HEK293 (cell line): ENCODE data around the gene GTF2F2.

Experiments
- CTCF ChIA-PET: fragments of 350-600 bp; formaldehyde crosslinking; extraction: SDS; loops from one replicate; lab custom pipeline; 2021; ENCODE audit warnings: antibody characterized with exemption; lab: Yijun Ruan, JAX
- POLR2A ChIA-PET: fragments of 300-600 bp; formaldehyde crosslinking; extraction: SDS; loops from one replicate; lab custom pipeline; 2020; ENCODE audit warnings: antibody characterized with exemption, inconsistent platforms; lab: Yijun Ruan, JAX
- H3K27ac ChIP-seq: fragments of 200-500 bp; sonication (Bioruptor generic); 2 replicates; pipeline ENCODE4 v1.5.1; 2014; ENCODE audit warnings: low read depth, low read length, control low read depth, inconsistent platforms; ENCODE audit errors: extremely low read depth
- H3K36me3 ChIP-seq, 2 experiments: fragments of 200-500 bp in 1 of 2; sonication (Bioruptor generic) in 1 of 2; 1 replicate in 1 of 2; 2 replicates in 1 of 2; pipeline ENCODE4 v1.5.1; 2014 to 2017; ENCODE audit warnings: inconsistent platforms in 2 of 2, low read length in 2 of 2; ENCODE audit not compliant: control insufficient read depth in 2 of 2, insufficient read depth in 1 of 2
- H3K4me1 ChIP-seq: fragments of 200-500 bp; sonication (Bioruptor generic); 2 replicates; pipeline ENCODE4 v1.5.1; 2014; ENCODE audit warnings: mild to moderate bottlenecking, low read length, inconsistent platforms; ENCODE audit not compliant: control insufficient read depth, insufficient read depth
- H3K4me3 ChIP-seq: 2 replicates; pipeline ENCODE4 v1.5.1; 2011; ENCODE audit warnings: low read depth, mild to moderate bottlenecking, control low read depth, low read length, moderate library complexity
- H3K9me3 ChIP-seq: fragments of 200-500 bp; sonication (Bioruptor generic); 2 replicates; pipeline ENCODE4 v1.5.1; 2014; ENCODE audit warnings: low read depth, low read length, inconsistent platforms; ENCODE audit not compliant: control insufficient read depth, insufficient read depth
- ATF2 ChIP-seq: fragments of 450-650 bp; formaldehyde crosslinking; IDR thresholded peaks from 2 replicates; pipeline ENCODE4 v1.5.1; 2016; ENCODE audit warnings: missing biosample characterization, missing genetic modification characterization, low read depth
- HIC1 ChIP-seq: fragments of 450-650 bp; formaldehyde crosslinking; IDR thresholded peaks from 2 replicates; pipeline ENCODE4 v1.5.1; 2016; ENCODE audit warnings: missing biosample characterization, missing genetic modification characterization
- PRDM1 ChIP-seq: fragments of 450-650 bp; formaldehyde crosslinking; IDR thresholded peaks from 2 replicates; pipeline ENCODE4; 2016; ENCODE audit warnings: missing biosample characterization, missing genetic modification characterization
- SETDB1 ChIP-seq: IDR thresholded peaks from one replicate; pipeline ENCODE4 v1.6.1; 2017; ENCODE audit warnings: mild to moderate bottlenecking, low read length, moderate library complexity, mixed read lengths; ENCODE audit not compliant: insufficient read length
- SP7 ChIP-seq: fragments of 450-650 bp; formaldehyde crosslinking; IDR thresholded peaks from 2 replicates; pipeline ENCODE4 v1.5.1; 2016; ENCODE audit warnings: missing biosample characterization, missing genetic modification characterization
- ZBTB21 ChIP-seq: fragments of 450-650 bp; formaldehyde crosslinking; IDR thresholded peaks from 2 replicates; pipeline ENCODE4 v1.5.1; 2017; ENCODE audit warnings: missing biosample characterization, missing genetic modification characterization
- ZBTB26 ChIP-seq: fragments of 450-650 bp; formaldehyde crosslinking; optimal IDR thresholded peaks from 2 replicates; pipeline ENCODE3; 2016; ENCODE audit warnings: missing biosample characterization, mild to moderate bottlenecking, missing genetic modification characterization
- ZNF114 ChIP-seq: fragments of 450-650 bp; formaldehyde crosslinking; IDR thresholded peaks from 2 replicates; pipeline ENCODE4 v1.5.0; 2017; ENCODE audit warnings: missing biosample characterization, missing genetic modification characterization
- ZNF132 ChIP-seq: fragments of 450-650 bp; formaldehyde crosslinking; IDR thresholded peaks from 2 replicates; pipeline ENCODE4 v1.5.1; 2017; ENCODE audit warnings: missing biosample characterization, missing genetic modification characterization, borderline replicate concordance
- ZNF155 ChIP-seq: fragments of 450-650 bp; formaldehyde crosslinking; IDR thresholded peaks from 2 replicates; pipeline ENCODE4 v1.5.1; 2016; ENCODE audit warnings: missing biosample characterization, missing genetic modification characterization
- ZNF18 ChIP-seq: fragments of 450-650 bp; formaldehyde crosslinking; IDR thresholded peaks from 2 replicates; pipeline ENCODE4 v1.5.1; 2016; ENCODE audit warnings: missing biosample characterization, missing genetic modification characterization
- ZNF24 ChIP-seq: fragments of 450-650 bp; formaldehyde crosslinking; IDR thresholded peaks from 2 replicates; pipeline ENCODE4 v1.5.1; 2016; ENCODE audit warnings: missing biosample characterization, missing genetic modification characterization
- ZNF248 ChIP-seq: fragments of 450-650 bp; formaldehyde crosslinking; IDR thresholded peaks from 2 replicates; pipeline ENCODE4 v1.5.1; 2017; ENCODE audit warnings: missing biosample characterization, missing genetic modification characterization
- ZNF274 ChIP-seq, 2 experiments: fragments of 200-500 bp in 1 of 2; fragments of 450-650 bp in 1 of 2; sonication (Bioruptor generic) in 1 of 2; formaldehyde crosslinking in 1 of 2; IDR thresholded peaks; 2 replicates each; pipeline versions ENCODE4 v1.5.1 to v1.6.1; 2014 to 2016; ENCODE audit warnings: borderline replicate concordance in 1 of 2, inconsistent platforms in 1 of 2, low read length in 1 of 2, missing biosample characterization in 1 of 2, missing genetic modification characterization in 1 of 2
- ZNF280C ChIP-seq: fragments of 450-650 bp; formaldehyde crosslinking; IDR thresholded peaks from 2 replicates; pipeline ENCODE4 v1.5.1; 2016; ENCODE audit warnings: missing biosample characterization, missing genetic modification characterization
- ZNF366 ChIP-seq: fragments of 450-650 bp; formaldehyde crosslinking; conservative IDR thresholded peaks from 2 replicates; pipeline ENCODE4 v1.5.1; 2016; ENCODE audit warnings: missing biosample characterization, missing genetic modification characterization
- ZNF398 ChIP-seq: fragments of 450-650 bp; formaldehyde crosslinking; IDR thresholded peaks from 2 replicates; pipeline ENCODE4 v1.5.1; 2017; ENCODE audit warnings: missing biosample characterization, missing genetic modification characterization
- ZNF600 ChIP-seq: fragments of 450-650 bp; formaldehyde crosslinking; IDR thresholded peaks from 2 replicates; pipeline ENCODE4 v1.5.1; 2016; ENCODE audit warnings: missing biosample characterization, missing genetic modification characterization
- ZNF629 ChIP-seq: fragments of 450-650 bp; formaldehyde crosslinking; IDR thresholded peaks from 2 replicates; pipeline ENCODE4 v1.5.1; 2017; ENCODE audit warnings: missing biosample characterization, missing genetic modification characterization
- ZNF785 ChIP-seq: fragments of 450-650 bp; formaldehyde crosslinking; IDR thresholded peaks from 2 replicates; pipeline ENCODE4 v1.5.1; 2016; ENCODE audit warnings: missing biosample characterization, missing genetic modification characterization
- ZSCAN30 ChIP-seq: fragments of 450-650 bp; IDR thresholded peaks from 2 replicates; pipeline ENCODE4 v1.5.1; 2018; ENCODE audit warnings: missing biosample characterization, mild to moderate bottlenecking, missing genetic modification characterization, moderate library complexity

GTF2F2 gene

GRCh38 chr13:45195421-45195820 lies 75.1 kb downstream of the GTF2F2 start:
- CTCF ChIA-PET: interaction anchor here (1.2 kb wide), 1 partner anchor 86 kb away, joined by 5 read pairs; no protein-coding TSS in a partner anchor
- H3K9me3 ChIP-seq: no peaks in the 10 kb centered on the region
- POLR2A ChIA-PET: no interaction called here
- no peak overlapping the region for H3K4me3 ChIP-seq
- no peaks in the 10 kb centered on the region for H3K36me3 ChIP-seq
- H3K4me1 ChIP-seq: no peaks in the 10 kb centered on the region
- no peak overlapping the region for H3K27ac ChIP-seq
- no peak for TF ChIP-seq ZNF785 (tag by site-specific recombination)
- 0 out of 2 replicates have a peak, but pooled peaks have one; percentile 20 for TF ChIP-seq ZNF600 (tag by site-specific recombination)
- TF ChIP-seq PRDM1 (tag by site-specific recombination): peak; percentile 30; the same call in 1 of the 2 replicates
- no peak for TF ChIP-seq SP7 (tag by site-specific recombination)
- peak; percentile 67; the same call in 1 of the 2 replicates for TF ChIP-seq ATF2 (tag by site-specific recombination)
- TF ChIP-seq SETDB1: no peak
- TF ChIP-seq ZSCAN30 (tag by site-specific recombination): no peak
- TF ChIP-seq ZNF132 (tag by site-specific recombination): no peak
- no peak for TF ChIP-seq ZNF398 (tag by site-specific recombination)
- TF ChIP-seq ZNF629 (tag by site-specific recombination): peak; percentile 31; the same call in 1 of the 2 replicates
- TF ChIP-seq ZNF24 (tag by site-specific recombination): no peak
- no peak for TF ChIP-seq ZNF155 (tag by site-specific recombination)
- TF ChIP-seq ZNF280C (tag by site-specific recombination): no peak
- no peak for TF ChIP-seq HIC1
- TF ChIP-seq ZNF18 (tag by site-specific recombination): no peak
- no peak for TF ChIP-seq ZNF366 (tag by site-specific recombination)
- no peak for TF ChIP-seq ZBTB21 (tag by site-specific recombination)
- TF ChIP-seq ZBTB26 (tag by site-specific recombination): no peak
- TF ChIP-seq ZNF114 (tag by site-specific recombination): no peak
- no peak for TF ChIP-seq ZNF274 (IDR thresholded peaks at IDR 0.05; ENCODE audit: low read length)
- TF ChIP-seq ZNF274 (tag by site-specific recombination; IDR thresholded peaks at IDR 0.05; ENCODE audit: borderline replicate concordance): no peak
- no peak for TF ChIP-seq ZNF248 (tag by site-specific recombination)
